NK-92 (cell line): ENCODE measurements around the gene MAN2A2.

Experiments
- DNase-seq: peaks from one replicate; lab custom pipeline; 2025; ENCODE audit not compliant: unreplicated experiment; lab: John Stamatoyannopoulos, UW

MAN2A2 gene

DNA sequence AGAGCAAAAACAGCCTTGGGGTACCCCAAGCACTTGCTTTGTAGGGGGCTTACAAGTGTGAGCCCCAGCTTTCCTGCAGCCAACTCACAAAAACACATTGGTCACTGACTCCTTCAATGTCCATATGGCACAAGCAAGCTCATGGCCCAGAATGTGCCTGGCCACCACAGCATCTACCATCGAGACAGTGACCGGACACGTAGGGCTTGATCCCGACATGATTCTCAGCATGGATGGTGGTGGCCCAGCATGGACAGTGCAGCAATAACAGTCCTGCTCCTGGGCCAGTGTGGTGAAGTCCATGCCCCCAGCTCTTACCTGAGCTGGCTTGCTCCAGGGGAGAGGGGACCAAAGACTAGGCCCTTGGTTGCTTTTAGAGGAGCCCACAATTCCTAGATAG lies 37.9 kb downstream of the MAN2A2 start:
- no peak for DNase-seq

DNA sequence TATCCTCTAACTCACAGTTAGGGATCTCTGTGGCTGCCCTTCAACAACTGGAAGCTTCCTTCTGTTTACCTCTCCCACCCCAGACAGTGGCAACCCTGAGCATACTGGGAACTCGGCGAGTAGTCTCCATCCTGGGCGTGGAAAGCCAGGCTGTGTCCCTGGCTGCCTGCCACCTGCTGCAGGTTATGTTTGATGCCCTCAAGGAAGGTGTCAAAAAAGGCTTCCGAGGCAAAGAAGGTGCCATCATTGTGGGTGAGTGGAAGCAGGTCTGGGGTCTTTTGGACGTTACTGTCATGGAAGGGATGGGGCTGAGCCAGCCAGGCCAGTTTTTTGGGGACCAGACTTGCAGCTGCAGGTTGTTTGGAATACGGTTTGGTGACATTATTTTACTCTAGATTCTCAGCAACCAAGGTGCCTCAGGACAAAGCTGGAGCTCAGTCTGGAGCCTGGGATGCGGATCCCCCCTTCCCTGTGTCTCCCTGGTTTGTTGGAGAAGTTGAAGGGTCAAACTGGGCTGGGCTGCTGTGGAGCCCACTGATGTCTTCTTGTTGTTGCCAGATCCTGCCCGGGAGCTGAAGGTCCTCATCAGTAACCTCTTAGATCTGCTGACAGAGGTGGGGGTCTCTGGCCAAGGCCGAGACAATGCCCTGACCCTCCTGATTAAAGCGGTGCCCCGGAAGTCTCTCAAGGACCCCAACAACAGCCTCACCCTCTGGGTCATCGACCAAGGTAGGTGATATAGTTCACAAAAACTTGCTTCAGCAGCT lies 39.4 kb downstream of the MAN2A2 start:
- no peak for DNase-seq

DNA sequence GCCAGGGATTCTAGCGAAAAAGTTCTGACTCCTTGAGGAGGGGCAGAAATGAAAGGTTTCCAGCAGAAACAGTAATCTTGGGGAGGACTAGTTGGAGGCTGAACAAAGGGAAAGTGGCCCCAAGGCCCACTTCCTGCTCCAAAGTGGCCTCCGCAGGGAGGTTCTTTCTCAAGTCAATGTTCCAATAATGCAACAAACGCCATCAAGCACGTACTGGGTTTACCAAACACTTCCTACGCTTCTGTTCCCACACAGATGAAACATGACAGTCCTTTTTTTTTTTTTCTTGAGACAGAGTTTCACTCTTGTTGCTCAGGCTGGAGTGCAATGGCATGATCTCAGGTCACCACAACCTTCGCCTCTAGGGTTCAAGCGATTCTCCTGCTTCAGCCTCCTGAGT lies 42.0 kb downstream of the MAN2A2 start:
- no peak for DNase-seq

DNA sequence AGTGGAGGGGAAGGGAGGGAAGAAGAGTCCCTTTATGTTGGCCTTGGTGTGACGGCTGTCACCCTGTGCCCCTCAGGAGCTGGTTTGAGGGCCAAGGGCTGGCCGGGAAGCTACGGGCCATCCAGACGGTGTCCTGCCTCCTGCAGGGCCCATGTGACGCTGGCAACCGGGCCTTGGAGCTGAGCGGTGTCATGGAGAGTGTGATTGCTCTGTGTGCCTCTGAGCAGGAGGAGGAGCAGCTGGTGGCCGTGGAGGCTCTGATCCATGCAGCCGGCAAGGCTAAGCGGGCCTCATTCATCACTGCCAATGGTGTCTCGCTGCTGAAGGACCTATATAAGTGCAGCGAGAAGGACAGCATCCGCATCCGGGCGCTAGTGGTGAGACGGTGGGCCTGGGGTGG lies 43.4 kb downstream of the MAN2A2 start:
- no peak for DNase-seq

DNA sequence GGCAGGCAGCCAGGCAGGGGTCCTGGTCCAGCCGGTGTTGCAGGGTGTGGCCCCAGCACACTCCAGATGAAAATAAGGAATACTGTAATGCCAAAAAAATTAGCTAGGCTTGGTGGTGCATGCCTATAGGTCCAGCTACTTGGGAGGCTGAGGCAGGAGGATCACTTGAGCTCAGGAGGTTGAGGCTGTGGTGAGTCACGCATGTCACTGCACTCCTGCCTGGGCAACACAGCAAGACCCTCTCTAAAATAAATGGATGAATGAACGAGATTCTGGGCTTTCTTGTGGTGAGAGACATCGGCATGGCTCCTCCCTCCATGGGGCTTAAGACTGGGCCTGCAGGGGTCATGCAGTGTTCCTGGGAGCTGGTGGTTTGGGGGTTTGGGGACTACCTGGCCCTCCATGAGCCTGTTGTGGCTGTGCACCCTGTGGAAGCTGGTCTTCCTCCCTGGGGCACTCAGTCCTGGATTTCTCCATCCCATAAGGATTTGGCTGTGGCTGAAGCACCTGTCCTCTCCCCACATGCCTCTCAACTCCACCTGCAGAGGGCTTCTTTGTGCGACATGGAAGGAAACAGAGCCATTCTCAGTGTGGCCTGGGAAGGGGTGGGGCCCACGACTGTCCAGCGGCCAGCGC lies 44.0 kb downstream of the MAN2A2 start:
- no peak for DNase-seq

DNA sequence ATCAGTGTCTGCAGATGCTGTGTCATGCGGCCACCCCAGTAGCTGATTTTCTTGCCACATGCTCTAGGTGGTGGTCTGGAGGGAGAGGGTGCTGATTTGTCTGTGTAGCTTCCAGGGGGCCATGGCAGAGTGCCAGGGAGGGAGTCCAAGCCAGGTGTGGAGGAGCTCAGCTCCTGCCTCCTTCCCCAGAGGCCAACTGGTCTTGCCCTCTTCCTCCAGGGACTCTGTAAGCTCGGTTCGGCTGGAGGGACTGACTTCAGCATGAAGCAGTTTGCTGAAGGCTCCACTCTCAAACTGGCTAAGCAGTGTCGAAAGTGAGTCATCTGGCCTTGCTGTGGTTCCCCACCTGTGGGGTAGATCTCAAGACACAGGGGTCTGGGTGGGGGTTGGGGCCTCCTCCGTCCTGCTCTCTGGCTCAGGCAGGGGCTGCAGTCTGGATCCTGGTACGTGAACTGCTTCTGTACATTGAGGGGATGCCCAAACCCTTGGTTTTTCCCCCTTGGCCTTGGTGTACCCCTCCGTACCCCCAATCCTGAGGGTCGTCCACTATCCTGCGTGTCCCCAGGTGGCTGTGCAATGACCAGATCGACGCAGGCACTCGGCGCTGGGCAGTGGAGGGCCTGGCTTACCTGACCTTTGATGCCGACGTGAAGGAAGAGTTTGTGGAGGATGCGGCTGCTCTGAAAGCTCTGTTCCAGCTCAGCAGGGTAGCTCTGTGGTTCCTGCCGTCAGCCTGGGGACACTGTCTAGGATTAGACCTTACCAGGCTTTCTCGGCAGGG lies 44.7 kb downstream of the MAN2A2 start:
- no peak for DNase-seq

DNA sequence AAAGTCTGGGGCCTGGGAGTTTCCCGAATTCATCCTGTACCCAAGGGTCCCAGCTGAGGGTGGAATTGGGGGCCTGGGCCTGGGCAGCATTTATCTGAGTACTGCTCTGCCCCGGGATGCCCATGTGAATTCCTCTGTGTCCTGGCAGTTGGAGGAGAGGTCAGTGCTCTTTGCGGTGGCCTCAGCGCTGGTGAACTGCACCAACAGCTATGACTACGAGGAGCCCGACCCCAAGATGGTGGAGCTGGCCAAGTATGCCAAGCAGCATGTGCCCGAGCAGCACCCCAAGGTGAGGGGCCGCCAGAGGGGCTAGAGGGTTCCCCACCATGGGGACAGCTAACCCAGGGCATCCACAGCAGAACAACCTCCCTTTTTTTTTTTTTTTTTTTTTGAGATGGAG lies 45.4 kb downstream of the MAN2A2 start:
- DNase-seq: no peak

DNA sequence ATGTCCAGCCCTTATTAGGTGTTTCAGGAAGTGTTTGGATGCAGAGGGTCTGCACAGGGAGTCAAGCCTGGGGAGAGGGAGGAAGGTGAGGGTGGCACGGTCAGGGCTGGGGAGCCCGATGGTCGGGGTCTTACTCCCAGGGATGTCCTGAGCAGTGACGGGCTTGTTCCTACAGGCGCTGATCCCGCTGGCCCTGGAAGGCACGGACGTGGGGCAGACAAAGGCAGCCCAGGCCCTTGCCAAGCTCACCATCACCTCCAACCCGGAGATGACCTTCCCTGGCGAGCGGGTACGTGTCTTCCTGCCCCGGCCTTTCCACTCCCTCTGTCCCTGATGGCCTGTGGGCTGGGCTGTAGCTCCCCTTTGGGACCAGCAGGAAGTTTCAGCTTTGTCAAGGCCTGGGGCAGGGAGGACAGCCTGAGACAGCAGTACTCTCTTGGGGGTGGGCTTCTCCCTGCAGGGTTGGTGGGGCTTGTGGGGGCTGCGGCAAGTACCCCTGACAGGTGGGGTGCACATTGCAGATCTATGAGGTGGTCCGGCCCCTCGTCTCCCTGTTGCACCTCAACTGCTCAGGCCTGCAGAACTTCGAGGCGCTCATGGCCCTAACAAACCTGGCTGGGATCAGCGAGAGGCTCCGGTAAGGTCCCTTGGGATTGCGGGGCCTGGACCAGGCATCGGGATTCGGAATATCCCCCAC lies 47.0 kb downstream of the MAN2A2 start:
- DNase-seq: no peak

DNA sequence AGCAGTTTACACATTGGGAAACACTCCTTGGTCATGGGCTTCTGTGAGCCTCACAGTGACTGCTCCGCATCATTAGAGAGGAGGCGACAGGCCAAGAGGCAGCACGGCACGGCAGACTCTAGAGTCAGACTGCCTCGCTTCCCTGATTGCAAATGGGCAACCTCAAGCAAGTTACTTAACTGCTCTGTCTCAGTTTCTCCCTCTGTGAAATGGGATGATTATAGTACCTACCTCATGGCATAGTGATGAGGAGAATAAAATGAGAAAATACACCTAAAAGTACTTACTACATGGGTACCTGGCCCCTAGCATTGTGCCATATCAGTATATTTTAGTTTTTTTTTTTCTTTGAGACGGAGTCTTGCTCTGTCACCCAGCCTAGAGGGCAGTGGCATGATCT lies 47.6 kb downstream of the MAN2A2 start:
- no peak for DNase-seq

DNA sequence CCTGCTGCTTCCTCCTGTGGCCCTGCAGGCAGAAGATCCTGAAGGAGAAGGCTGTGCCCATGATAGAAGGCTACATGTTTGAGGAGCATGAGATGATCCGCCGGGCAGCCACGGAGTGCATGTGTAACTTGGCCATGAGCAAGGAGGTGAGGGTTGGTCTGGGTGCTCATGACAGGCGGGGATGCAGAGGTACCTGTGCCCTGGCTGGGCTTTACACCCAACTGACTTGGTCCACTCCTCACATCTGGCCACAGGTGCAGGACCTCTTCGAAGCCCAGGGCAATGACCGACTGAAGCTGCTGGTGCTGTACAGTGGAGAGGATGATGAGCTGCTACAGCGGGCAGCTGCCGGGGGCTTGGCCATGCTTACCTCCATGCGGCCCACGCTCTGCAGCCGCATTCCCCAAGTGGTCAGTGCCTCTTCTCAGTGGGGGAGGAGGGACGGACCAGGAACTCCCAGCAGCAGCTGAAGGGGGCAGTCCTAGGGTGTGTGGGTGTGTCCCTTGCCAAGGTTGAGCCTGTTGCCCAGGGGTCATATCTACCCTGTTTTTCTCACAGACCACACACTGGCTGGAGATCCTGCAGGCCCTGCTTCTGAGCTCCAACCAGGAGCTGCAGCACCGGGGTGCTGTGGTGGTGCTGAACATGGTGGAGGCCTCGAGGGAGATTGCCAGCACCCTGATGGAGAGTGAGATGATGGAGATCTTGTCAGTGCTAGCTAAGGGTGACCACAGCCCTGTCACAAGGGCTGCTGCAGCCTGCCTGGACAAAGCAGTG lies 50.0 kb downstream of the MAN2A2 start:
- DNase-seq: no peak

DNA sequence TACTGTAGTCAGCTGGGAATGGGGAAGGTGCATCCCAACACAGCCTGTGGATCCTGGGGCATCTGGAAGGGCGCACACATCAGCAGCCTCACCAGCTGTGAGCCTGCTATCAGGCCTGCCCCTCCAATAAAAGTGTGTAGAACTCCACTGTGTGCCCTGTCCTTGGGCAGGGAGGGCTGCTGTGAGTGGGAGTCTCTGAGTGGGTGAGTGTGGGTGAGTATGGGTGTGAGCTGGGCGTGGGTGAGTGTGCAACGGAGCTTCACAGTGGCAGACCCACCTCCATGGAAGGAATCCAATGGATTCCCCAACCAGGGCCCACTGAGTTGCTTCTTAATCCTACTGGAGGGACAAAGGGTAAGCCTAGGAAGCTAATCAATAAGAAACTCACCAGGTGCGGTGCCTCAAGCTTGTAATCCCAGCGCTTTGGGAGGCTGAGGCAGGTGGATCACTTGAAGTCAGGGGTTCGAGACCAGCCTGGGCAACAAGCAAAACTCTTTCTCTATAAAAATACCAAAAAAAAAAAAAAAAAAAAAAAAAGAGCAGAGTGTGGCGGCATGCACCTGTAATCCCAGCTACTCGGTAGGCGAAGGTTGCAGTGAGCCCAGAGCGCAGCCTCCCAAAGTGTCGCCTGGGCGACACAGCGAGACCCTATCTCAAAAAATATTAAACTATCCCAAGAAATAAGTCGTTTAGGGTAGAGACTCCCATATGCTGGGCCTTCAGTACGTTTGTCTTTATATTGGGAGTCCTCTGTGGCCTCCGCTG lies 51.0 kb downstream of the MAN2A2 start:
- no peak for DNase-seq

DNA sequence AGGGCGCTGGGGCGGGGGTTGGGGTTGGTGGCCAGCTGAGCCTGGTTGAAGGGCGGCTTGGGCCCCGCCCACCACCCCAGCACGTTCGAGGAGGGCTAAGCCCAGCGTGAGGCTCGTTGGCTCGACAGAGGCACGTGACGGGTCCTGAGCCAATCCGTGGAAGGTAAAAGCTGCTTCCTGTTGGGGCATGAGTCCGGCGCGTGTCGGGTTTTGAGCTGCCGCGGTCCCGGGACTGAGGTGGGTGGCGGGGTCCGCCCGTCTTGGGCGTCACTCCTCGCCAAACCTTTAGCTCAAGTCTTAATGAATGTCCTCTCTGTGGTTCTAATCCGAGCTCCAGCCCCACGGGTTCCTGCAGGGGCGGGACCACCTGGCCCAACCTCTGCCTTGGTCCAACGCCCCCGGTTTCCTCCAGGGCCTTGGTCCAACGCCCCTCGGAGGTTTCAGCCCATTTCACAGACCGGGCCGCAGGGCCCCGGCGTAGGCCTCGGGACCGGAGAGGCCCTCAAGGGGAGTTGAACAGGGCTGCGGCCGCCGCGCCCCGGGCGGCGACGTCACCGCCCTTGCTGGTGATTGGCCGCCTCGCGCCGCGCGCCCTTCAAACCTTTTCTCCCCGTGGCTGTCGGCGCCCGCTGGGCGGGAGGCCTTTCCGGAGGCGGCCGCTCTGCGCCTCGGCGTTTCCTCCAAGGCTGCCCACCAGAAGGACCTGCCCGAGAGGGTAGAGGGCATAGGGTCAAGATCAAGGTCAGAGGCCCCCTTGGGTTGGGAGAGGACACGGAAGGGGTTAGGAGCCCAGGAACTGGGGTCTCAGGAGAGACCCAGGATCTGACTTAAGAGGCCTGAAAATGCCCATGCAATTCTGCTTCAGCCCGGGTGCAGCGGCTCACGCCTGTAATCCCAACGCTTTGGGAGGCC lies 51.9 kb downstream of the MAN2A2 start, which contains the start of gene RCCD1:
Gene RCCD1, plus strand, starts transcription at position 173 of the 912 bp plus-strand sequence. CDS start 1,851 bp downstream, outside the sequence.
- DNase-seq: peak; percentile 40

DNA sequence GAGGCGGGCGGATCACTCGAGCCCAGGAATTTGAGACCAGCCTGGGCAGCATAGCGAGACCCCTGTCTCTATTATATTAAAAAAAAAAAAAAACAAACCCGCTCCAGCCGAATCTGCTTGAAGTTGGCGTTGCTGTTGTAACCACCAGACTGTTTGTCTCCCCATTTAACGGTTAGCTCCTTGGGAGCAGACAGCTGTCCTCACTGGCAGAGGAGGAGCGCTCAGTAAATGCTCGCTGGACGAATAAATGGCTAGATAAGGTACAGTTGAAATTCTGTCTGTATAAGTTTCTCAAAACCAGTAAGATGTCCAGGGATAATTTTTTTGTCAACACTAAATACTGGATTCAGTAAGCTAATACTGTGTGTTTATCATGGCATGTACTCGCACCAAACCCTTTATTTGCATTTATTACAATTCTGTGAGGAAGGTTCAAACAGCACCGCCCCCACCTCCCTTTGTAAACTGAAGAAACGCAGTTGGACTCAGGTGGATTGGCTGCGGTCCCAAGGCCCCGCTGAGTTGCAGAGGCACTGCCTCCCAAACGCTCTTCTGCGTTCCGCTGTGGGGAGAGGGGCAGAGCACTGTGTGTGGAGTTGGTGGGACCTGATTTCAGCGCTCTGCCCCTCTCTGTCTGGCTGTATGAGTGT lies 52.6 kb downstream of the MAN2A2 start:
- DNase-seq: no peak

DNA sequence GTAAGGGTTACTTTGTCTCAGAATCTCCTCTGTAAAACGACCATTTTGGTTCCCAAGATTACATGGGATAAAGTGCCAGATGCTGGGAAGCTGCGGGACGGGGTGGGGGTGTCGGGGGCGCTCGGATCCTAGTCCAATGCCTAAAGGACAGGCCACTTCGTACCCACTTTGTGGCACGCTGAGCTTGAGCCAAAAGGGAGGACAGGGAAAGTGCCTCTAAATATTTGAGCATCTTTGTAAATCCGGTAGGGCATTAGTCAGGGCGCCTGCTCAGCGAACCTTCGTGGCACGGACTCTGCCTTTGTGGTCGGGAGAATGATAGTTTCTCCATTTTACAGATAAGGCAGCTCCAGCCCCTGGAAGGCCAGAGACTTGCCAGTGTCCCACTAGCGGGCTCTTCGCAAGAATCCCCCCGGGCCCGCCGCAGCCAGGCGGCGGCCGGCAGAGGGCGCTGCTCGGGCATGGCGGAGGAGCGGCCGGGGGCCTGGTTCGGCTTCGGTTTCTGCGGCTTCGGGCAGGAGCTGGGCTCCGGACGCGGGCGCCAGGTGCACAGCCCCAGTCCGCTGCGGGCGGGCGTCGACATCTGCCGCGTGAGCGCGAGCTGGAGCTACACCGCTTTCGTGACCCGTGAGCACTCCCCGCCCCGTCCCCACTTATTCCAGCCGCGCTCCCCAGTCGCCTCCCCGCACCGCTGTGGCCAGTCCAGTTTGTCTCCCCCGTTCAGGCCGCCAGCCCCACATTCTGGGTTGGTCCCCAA lies 53.4 kb downstream of the MAN2A2 start:
- DNase-seq: no peak

DNA sequence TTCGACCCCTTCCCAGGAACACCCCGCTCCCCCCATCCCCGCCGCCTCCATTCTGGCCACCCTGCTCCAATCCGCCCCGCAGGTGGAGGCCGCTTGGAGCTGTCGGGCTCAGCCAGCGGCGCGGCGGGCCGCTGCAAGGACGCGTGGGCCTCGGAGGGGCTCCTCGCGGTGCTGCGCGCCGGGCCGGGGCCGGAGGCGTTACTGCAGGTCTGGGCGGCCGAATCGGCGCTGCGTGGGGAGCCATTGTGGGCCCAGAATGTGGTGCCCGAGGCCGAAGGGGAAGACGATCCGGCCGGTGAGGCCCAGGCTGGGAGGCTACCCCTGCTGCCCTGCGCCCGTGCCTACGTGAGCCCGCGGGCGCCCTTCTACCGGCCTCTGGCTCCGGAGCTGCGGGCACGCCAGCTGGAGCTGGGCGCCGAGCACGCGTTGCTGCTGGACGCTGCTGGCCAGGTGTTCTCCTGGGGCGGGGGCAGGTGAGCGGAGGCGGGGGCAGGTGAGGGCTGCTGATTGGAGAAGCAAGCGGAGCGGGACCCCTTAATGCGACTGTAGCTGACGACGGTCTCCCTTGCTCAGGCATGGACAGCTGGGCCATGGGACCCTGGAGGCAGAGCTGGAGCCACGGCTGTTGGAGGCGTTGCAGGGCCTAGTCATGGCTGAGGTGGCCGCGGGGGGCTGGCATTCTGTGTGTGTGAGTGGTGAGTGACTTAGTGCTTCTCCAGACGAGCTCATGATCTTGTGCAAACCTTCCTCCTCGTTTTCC lies 54.1 kb downstream of the MAN2A2 start:
- DNase-seq: no peak

DNA sequence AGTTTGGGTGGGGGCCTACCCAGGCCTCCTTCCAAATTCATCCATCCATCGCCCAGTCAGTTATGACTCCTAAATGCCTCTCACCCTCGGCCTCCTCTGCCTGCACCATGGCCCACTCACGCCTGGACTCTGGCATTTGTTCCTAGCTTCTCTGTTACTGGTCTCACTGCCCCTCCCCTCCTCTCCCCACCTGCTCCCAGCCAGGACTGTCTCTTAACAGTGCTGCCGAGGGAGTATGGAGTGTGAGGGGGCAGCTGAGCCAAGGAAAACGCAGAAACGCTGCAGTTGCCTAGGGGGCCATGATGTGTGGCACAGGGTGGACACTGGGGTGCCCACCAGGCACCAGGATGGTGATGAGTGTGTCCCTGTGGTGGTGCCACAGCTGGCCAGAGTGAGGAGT lies 54.7 kb downstream of the MAN2A2 start:
- DNase-seq: no peak
